Activated T-helper 1 cell treated with anti-CD3 and anti-CD28 coated beads, Interleukin-12 subunit alpha, Interleukin-12 subunit beta, Interleukin-2, Interleukin-4 antibody, amounts not matched to agents 30 ng/mL and 10 ng/mL and 1 ng/mL, durations not matched to agents 14 hours and 24 hours and 36 hours (primary cell): ENCODE results near the gene DGKQ. TPM values are rescaled to one million over a fixed set of nuclear protein-coding genes. Genes with fewer than 3 reads are reported as not detected.
A peak's percentile ranks its signal among the peaks of the same experiment; 100 is the strongest.

Experiments used
- DNase-seq: peaks from one replicate; pipeline ENCODE4 v3.0.0; 2021; ENCODE audit warnings: low spot score
- H3K27ac Mint-ChIP-seq: one replicate; pipeline ENCODE4 v1.8.0; 2021; ENCODE audit warnings: mild to moderate bottlenecking, mixed read lengths
- H3K27me3 Mint-ChIP-seq: one replicate; pipeline ENCODE4 v1.8.0; 2022; ENCODE audit warnings: mild to moderate bottlenecking, moderate library complexity, mixed read lengths; ENCODE audit not compliant: insufficient read depth
- H3K36me3 Mint-ChIP-seq: one replicate; pipeline ENCODE4 v1.8.0; 2021; ENCODE audit warnings: low read depth, mixed read lengths
- H3K4me1 Mint-ChIP-seq: one replicate; pipeline ENCODE4 v1.8.0; 2021; ENCODE audit warnings: low read depth, mixed read lengths
- H3K4me3 Mint-ChIP-seq: one replicate; pipeline ENCODE4 v1.8.0; 2021; ENCODE audit warnings: mild to moderate bottlenecking, moderate library complexity, mixed read lengths
- H3K9me3 Mint-ChIP-seq: one replicate; pipeline ENCODE4 v1.8.0; 2021; ENCODE audit warnings: mixed read lengths
- intact Hi-C: fragments of 100-400 bp; cut with micrococcal nuclease; formaldehyde crosslinking; loops from one replicate; pipeline ENCODE4 v1.15.1; 2024
- total RNA-seq: library from RNA; stranded (reverse); gene quantifications from 2 replicates; pipeline ENCODE4 v1.2.3, GENCODE V29; 2022

The DGKQ gene
- total RNA-seq, 1 donor from 2014 or later, result 17.8 TPM

GRCh38 chr4:971666-972500 lies 1.5 kb downstream of the DGKQ start:
- DNase-seq, result no peak
- Mint-ChIP-seq H3K4me1 (no peaks in the 10 kb centered on the region), H3K36me3 (no peaks in the 10 kb centered on the region), H3K4me3 (peak overlapping the region; percentile 7), H3K27me3 (no peaks in the 10 kb centered on the region), H3K9me3 (no peaks in the 10 kb centered on the region), H3K27ac (no peak overlapping the region)
- intact Hi-C loops, result loop anchor here (5.0 kb wide), 1 partner anchor 375 kb away; the partner anchor contains the start of gene UVSSA

- Mint-ChIP-seq H3K4me1 (no peaks in the 10 kb centered on the region), H3K9me3 (no peaks in the 10 kb centered on the region), H3K27me3 (no peaks in the 10 kb centered on the region), H3K27ac (no peak overlapping the region), H3K4me3 (no peak overlapping the region), H3K36me3 (no peaks in the 10 kb centered on the region)
- intact Hi-C loops, result loop anchor here (5.0 kb wide), 1 partner anchor 376 kb away; the partner anchor contains the start of gene UVSSA
- no peak for DNase-seq
Measured at GRCh38 chr4:970854-971520, 2.4 kb downstream of the DGKQ start.

GRCh38 chr4:970046-970745 lies 3.2 kb downstream of the DGKQ start:
- H3K27ac Mint-ChIP-seq, result no peak overlapping the region
- H3K27me3 Mint-ChIP-seq, result no peaks in the 10 kb centered on the region
- no peaks in the 10 kb centered on the region for H3K36me3 Mint-ChIP-seq
- peak overlapping the region; percentile 33 for H3K4me3 Mint-ChIP-seq
- intact Hi-C loops, result loop anchor here (5.0 kb wide), 1 partner anchor 377 kb away; the partner anchor contains the start of gene UVSSA
- H3K4me1 Mint-ChIP-seq, result no peaks in the 10 kb centered on the region
- H3K9me3 Mint-ChIP-seq, result no peaks in the 10 kb centered on the region
- DNase-seq, result no peak

GRCh38 chr4:968621-969394 lies 4.6 kb downstream of the DGKQ start:
- H3K36me3 Mint-ChIP-seq, result no peaks in the 10 kb centered on the region
- no peaks in the 10 kb centered on the region for H3K9me3 Mint-ChIP-seq
- no peaks in the 10 kb centered on the region for H3K4me1 Mint-ChIP-seq
- DNase-seq, result no peak
- intact Hi-C loops, result no loop called here
- no peak overlapping the region for H3K4me3 Mint-ChIP-seq
- no peaks in the 10 kb centered on the region for H3K27me3 Mint-ChIP-seq
- no peak overlapping the region for H3K27ac Mint-ChIP-seq

- no peaks in the 10 kb centered on the region for H3K36me3 Mint-ChIP-seq
- intact Hi-C loops, result no loop called here
- no peak overlapping the region for H3K27ac Mint-ChIP-seq
Measured at GRCh38 chr4:968221-968620, 5.1 kb downstream of the DGKQ start.

GRCh38 chr4:967113-968104 lies 6.0 kb downstream of the DGKQ start:
- Mint-ChIP-seq H3K4me1 (no peaks in the 10 kb centered on the region), H3K36me3 (no peaks in the 10 kb centered on the region), H3K9me3 (no peaks in the 10 kb centered on the region), H3K27ac (no peak overlapping the region), H3K27me3 (no peaks in the 10 kb centered on the region), H3K4me3 (no peak overlapping the region)
- DNase-seq, result no peak
- intact Hi-C loops, result no loop called here

More at GRCh38 chr4:968221-968620, 5.1 kb downstream of the DGKQ start:
- H3K4me3 Mint-ChIP-seq, result no peak overlapping the region
- H3K4me1 Mint-ChIP-seq, result no peaks in the 10 kb centered on the region
- no peak for DNase-seq
- H3K9me3 Mint-ChIP-seq, result no peaks in the 10 kb centered on the region
- H3K27me3 Mint-ChIP-seq, result no peaks in the 10 kb centered on the region

- H3K27ac Mint-ChIP-seq, result no peak overlapping the region
- no peak for DNase-seq
- no peaks in the 10 kb centered on the region for H3K9me3 Mint-ChIP-seq
- H3K4me1 Mint-ChIP-seq, result no peaks in the 10 kb centered on the region
- H3K27me3 Mint-ChIP-seq, result no peaks in the 10 kb centered on the region
- no peak overlapping the region for H3K4me3 Mint-ChIP-seq
- intact Hi-C loops, result no loop called here
- no peaks in the 10 kb centered on the region for H3K36me3 Mint-ChIP-seq
Measured at GRCh38 chr4:966266-967112, 6.9 kb downstream of the DGKQ start.

GRCh38 chr4:965766-966134 lies 7.6 kb downstream of the DGKQ start:
- H3K27ac Mint-ChIP-seq, result no peak overlapping the region
- H3K4me3 Mint-ChIP-seq, result no peak overlapping the region
- no peaks in the 10 kb centered on the region for H3K9me3 Mint-ChIP-seq
- H3K36me3 Mint-ChIP-seq, result no peaks in the 10 kb centered on the region
- no peak for DNase-seq
- H3K4me1 Mint-ChIP-seq, result no peaks in the 10 kb centered on the region
- no peaks in the 10 kb centered on the region for H3K27me3 Mint-ChIP-seq
- intact Hi-C loops, result no loop called here

GRCh38 chr4:965048-965765 lies 8.2 kb downstream of the DGKQ start:
- Mint-ChIP-seq H3K4me1 (no peaks in the 10 kb centered on the region), H3K27ac (no peak overlapping the region), H3K36me3 (no peaks in the 10 kb centered on the region), H3K4me3 (no peak overlapping the region), H3K9me3 (no peaks in the 10 kb centered on the region), H3K27me3 (no peaks in the 10 kb centered on the region)
- no peak for DNase-seq
- intact Hi-C loops, result no loop called here

GRCh38 chr4:964346-965025 lies 8.9 kb downstream of the DGKQ start:
- no peak overlapping the region for H3K27ac Mint-ChIP-seq
- DNase-seq, result no peak
- no peaks in the 10 kb centered on the region for H3K27me3 Mint-ChIP-seq
- intact Hi-C loops, result loop anchor here (5.0 kb wide), 1 partner anchor 372 kb away; no protein-coding TSS in a partner anchor
- H3K36me3 Mint-ChIP-seq, result no peaks in the 10 kb centered on the region
- H3K9me3 Mint-ChIP-seq, result no peaks in the 10 kb centered on the region
- H3K4me3 Mint-ChIP-seq, result no peak overlapping the region
- H3K4me1 Mint-ChIP-seq, result no peaks in the 10 kb centered on the region
